B cell (primary cell): ENCODE data around the gene RGL3. TPM values are rescaled to one million over a fixed set of nuclear protein-coding genes. Genes with fewer than 3 reads are reported as not detected.

ENCODE experiments used
- ATAC-seq: fragments of 200-7000 bp; cut with Tn5 transposase; one replicate; pipeline ENCODE4 v1.10.0; 2021; ENCODE audit warnings: low read depth, mild to moderate bottlenecking, moderate number of reproducible peaks, moderate library complexity
- CTCF ChIA-PET: fragments of 350-600 bp; sonication (Branson Sonifier 250); formaldehyde crosslinking; loops from one replicate; lab custom pipeline; 2021; ENCODE audit warnings: antibody characterized with exemption, inconsistent platforms; lab: Charles Lee
- POLR2A ChIA-PET: fragments of 350-600 bp; sonication (Branson Sonifier 250); formaldehyde crosslinking; loops from one replicate; lab custom pipeline; 2021; ENCODE audit warnings: antibody characterized with exemption; lab: Charles Lee
- DNase-seq: peaks from one replicate; pipeline ENCODE4 v3.0.0; 2013
- H2AFZ ChIP-seq: 2 replicates; pipeline ENCODE4 v1.6.1; 2012; ENCODE audit warnings: mild to moderate bottlenecking, low read depth, low read length; ENCODE audit not compliant: insufficient read depth, poor library complexity, severe bottlenecking
- H3K27ac ChIP-seq, 2 donors: 1 replicate in 1 of 2; 2 replicates in 1 of 2; pipeline ENCODE4 v1.5.1; 2012 to 2013; ENCODE audit warnings: low read length in 2 of 2, mild to moderate bottlenecking in 2 of 2, moderate library complexity in 1 of 2
- H3K27me3 ChIP-seq, 4 experiments: fragments of 200-600 bp in 1 of 4; sonication (generic) in 1 of 4; replicated peaks in 1 of 4; 1 replicate in 2 of 4; 2 replicates in 2 of 4; pipeline versions ENCODE4 v1.6.1 to v1.7.0; 2013 to 2016; ENCODE audit warnings: low read length in 3 of 4, mild to moderate bottlenecking in 2 of 4, mixed read lengths in 1 of 4, moderate library complexity in 1 of 4; ENCODE audit not compliant: insufficient read depth in 4 of 4, control insufficient read depth in 3 of 4; ENCODE audit errors: control extremely low read depth in 1 of 4
- H3K36me3 ChIP-seq, 2 experiments: replicated peaks in 1 of 2; 1 replicate in 1 of 2; 2 replicates in 1 of 2; pipeline versions ENCODE4 v1.6.1 to v1.7.1; 2013; ENCODE audit warnings: low read length in 1 of 2; ENCODE audit not compliant: insufficient read depth in 2 of 2, control insufficient read depth in 1 of 2; ENCODE audit errors: control extremely low read depth in 1 of 2, extremely low read depth in 1 of 2
- H3K4me1 ChIP-seq, 2 donors: fragments of 200-600 bp in 1 of 2; sonication (generic) in 1 of 2; 1 replicate in 1 of 2; 2 replicates in 1 of 2; pipeline versions ENCODE4 v1.5.1 to v1.6.1; 2013 to 2017; ENCODE audit warnings: low read length in 2 of 2; ENCODE audit not compliant: control insufficient read depth in 2 of 2, insufficient read depth in 2 of 2
- H3K4me2 ChIP-seq: replicated peaks from 2 replicates; pipeline ENCODE3; 2012; ENCODE audit warnings: mild to moderate bottlenecking, low read depth, low read length; ENCODE audit not compliant: poor library complexity, severe bottlenecking
- H3K4me3 ChIP-seq, 5 experiments: fragments of 200-600 bp in 1 of 5; sonication (generic) in 1 of 5; 1 replicate in 3 of 5; 2 replicates in 2 of 5; pipeline versions ENCODE4 v1.5.1 to v1.7.0; 2011 to 2016; ENCODE audit warnings: low read length in 4 of 5, mild to moderate bottlenecking in 4 of 5, low read depth in 2 of 5, control low read depth in 1 of 5, moderate library complexity in 1 of 5; ENCODE audit not compliant: insufficient read depth in 1 of 5; ENCODE audit errors: control extremely low read depth in 1 of 5, extremely low read depth in 1 of 5
- H3K79me2 ChIP-seq: fragments of 200-600 bp; sonication (generic); one replicate; pipeline ENCODE4 v1.6.0; 2016; ENCODE audit warnings: low read length; ENCODE audit not compliant: control insufficient read depth, insufficient read depth
- H3K9ac ChIP-seq: fragments of 200-600 bp; sonication (generic); 2 replicates; pipeline ENCODE4 v1.6.1; 2017; ENCODE audit warnings: mild to moderate bottlenecking, low read length, moderate library complexity
- H3K9me3 ChIP-seq, 3 donors: one replicate each; pipeline versions ENCODE4 v1.6.1 to v1.7.1; 2013; ENCODE audit warnings: low read length in 2 of 3; ENCODE audit not compliant: control insufficient read depth in 2 of 3, insufficient read depth in 1 of 3; ENCODE audit errors: control extremely low read depth in 1 of 3
- H4K20me1 ChIP-seq: 2 replicates; pipeline ENCODE4 v1.6.0; 2012; ENCODE audit warnings: mild to moderate bottlenecking, low read length; ENCODE audit not compliant: insufficient read depth, control insufficient read depth, poor library complexity, severe bottlenecking
- H3K27ac Mint-ChIP-seq: one replicate; pipeline ENCODE4 v1.8.0; 2021; ENCODE audit warnings: mixed read lengths
- H3K27me3 Mint-ChIP-seq: one replicate; pipeline ENCODE4 v1.8.0; 2021; ENCODE audit warnings: mixed read lengths
- H3K4me1 Mint-ChIP-seq: one replicate; pipeline ENCODE4 v1.8.0; 2021; ENCODE audit warnings: mixed read lengths
- H3K4me3 Mint-ChIP-seq: one replicate; pipeline ENCODE4 v1.8.0; 2021; ENCODE audit warnings: mixed read lengths
- H3K9me3 Mint-ChIP-seq: one replicate; pipeline ENCODE4 v1.8.0; 2022; ENCODE audit warnings: mixed read lengths; ENCODE audit not compliant: insufficient read depth
- EZH2 ChIP-seq: IDR thresholded peaks from 2 replicates; pipeline ENCODE4 v1.6.1; 2012; ENCODE audit warnings: borderline replicate concordance, low read depth, mild to moderate bottlenecking, moderate library complexity, low read length; ENCODE audit not compliant: insufficient read depth, poor library complexity, severe bottlenecking
- WGBS: methylation state at CpG from one replicate; pipeline ENCODE4 v1.1.5; 2013; ENCODE audit warnings: missing lambda C conversion rate; ENCODE audit not compliant: insufficient coverage; 5-methylcytosine and 5-hydroxymethylcytosine counted together
- intact Hi-C: fragments of 100-400 bp; cut with micrococcal nuclease; formaldehyde crosslinking; loops from one replicate; pipeline ENCODE4 v1.10.0; 2022
- polyA plus RNA-seq: library from polyadenylated mRNA; depleted of rRNA; stranded (reverse); fragments of >200 nt; gene quantifications from 2 replicates; pipeline ENCODE4 v1.2.3, GENCODE V29; 2012
- total RNA-seq, 2 donors: library from RNA; stranded (reverse); fragments of 120-200 nt in 1 of 2; gene quantifications; 1 replicate in 1 of 2; 2 replicates in 1 of 2; pipeline versions ENCODE4 v1.2.3 to v1.2.4, GENCODE V29; 2013 to 2022
- TF ChIP-seq, protein P1 (sequence below): fragments of 200-600 bp; IDR thresholded peaks from one replicate; pipeline ENCODE4 v1.8.0; 2022; ENCODE audit warnings: antibody characterized with exemption, mild to moderate bottlenecking

RGL3 gene
- total and polyA plus RNA-seq, 2 donors (not counting 1 experiment from before 2014, with no cell fraction given) = 0.54 to 2.8 TPM

- H3K9me3 Mint-ChIP-seq = peaks cover 4% of the 10 kb centered on the region
- Histone ChIP-seq H3K9ac (peak within 1 kb of the TSS; percentile 96), H3K4me2 (peak within 1 kb of the TSS; percentile 82), H3K79me2 (peaks cover 4% of the 10 kb centered on the region), H3K4me1 (peaks cover 11 to 20% of the 10 kb centered on the region in 2 donors), H3K9me3 (peaks cover 0 to 13% (median 3%) of the 10 kb centered on the region in 3 donors), H3K27ac (peak within 1 kb of the TSS; percentile 71 to 86), H3K27me3 (no peaks in the 10 kb centered on the region), H2AFZ (peak within 1 kb of the TSS; percentile 86), H3K36me3 (peaks cover 2% of the 10 kb centered on the region in 2 experiments), H3K4me3 (peak within 1 kb of the TSS; percentile 67 to 97 (median 94)), H4K20me1 (no peaks in the 10 kb centered on the region)
- DNase-seq = peak; percentile 99
- under 1% methylated on average over 48 of the region's 50 CpGs for WGBS
- no peaks in the 10 kb centered on the region for H3K27me3 Mint-ChIP-seq
- ATAC-seq = peak; percentile 97
- intact Hi-C loops = loop anchor here (1.0 kb wide), 4 partner anchors 28 to 159 kb away; partner anchors contain the start of genes ODAD3, PRKCSH, SWSAP1 and ZNF653
- peak within 1 kb of the TSS; percentile 96 for H3K27ac Mint-ChIP-seq
- H3K4me1 Mint-ChIP-seq = peaks cover 28% of the 10 kb centered on the region
- H3K4me3 Mint-ChIP-seq = peak within 1 kb of the TSS; percentile 99
- CTCF ChIA-PET = interaction anchor here (0.9 to 1.6 kb wide), 3 partner anchors 35 to 702 kb away, joined by 5 to 10 read pairs (median 6); no protein-coding TSS in a partner anchor
- POLR2A ChIA-PET = interaction anchor here (0.5 to 3.0 kb wide), 4 partner anchors 28 to 1110 kb away, joined by 3 to 23 read pairs (median 4); partner anchors contain the start of gene SWSAP1
- TF ChIP-seq, protein P1, sequence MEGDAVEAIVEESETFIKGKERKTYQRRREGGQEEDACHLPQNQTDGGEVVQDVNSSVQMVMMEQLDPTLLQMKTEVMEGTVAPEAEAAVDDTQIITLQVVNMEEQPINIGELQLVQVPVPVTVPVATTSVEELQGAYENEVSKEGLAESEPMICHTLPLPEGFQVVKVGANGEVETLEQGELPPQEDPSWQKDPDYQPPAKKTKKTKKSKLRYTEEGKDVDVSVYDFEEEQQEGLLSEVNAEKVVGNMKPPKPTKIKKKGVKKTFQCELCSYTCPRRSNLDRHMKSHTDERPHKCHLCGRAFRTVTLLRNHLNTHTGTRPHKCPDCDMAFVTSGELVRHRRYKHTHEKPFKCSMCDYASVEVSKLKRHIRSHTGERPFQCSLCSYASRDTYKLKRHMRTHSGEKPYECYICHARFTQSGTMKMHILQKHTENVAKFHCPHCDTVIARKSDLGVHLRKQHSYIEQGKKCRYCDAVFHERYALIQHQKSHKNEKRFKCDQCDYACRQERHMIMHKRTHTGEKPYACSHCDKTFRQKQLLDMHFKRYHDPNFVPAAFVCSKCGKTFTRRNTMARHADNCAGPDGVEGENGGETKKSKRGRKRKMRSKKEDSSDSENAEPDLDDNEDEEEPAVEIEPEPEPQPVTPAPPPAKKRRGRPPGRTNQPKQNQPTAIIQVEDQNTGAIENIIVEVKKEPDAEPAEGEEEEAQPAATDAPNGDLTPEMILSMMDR = no peak
- TF ChIP-seq EZH2 = no peak
Measured at GRCh38 chr19:11346104-11346940, 72.8 kb downstream of the RGL3 start, which contains the start of the genes CCDC159 and TMEM205. Gene CCDC159, plus strand, starts transcription at chr19:11346519. Its CDS starts 88 bp downstream, at chr19:11346607. Gene TMEM205, minus strand, starts transcription at chr19:11346268. Its CDS starts 649 bp downstream, at chr19:11345619.
